NCI-H1694 (cell line): ENCODE data around the gene MYH3.

Source experiments
- DNase-seq: peaks from one replicate; lab custom pipeline; 2025; lab: John Stamatoyannopoulos, UW

The MYH3 gene

DNA sequence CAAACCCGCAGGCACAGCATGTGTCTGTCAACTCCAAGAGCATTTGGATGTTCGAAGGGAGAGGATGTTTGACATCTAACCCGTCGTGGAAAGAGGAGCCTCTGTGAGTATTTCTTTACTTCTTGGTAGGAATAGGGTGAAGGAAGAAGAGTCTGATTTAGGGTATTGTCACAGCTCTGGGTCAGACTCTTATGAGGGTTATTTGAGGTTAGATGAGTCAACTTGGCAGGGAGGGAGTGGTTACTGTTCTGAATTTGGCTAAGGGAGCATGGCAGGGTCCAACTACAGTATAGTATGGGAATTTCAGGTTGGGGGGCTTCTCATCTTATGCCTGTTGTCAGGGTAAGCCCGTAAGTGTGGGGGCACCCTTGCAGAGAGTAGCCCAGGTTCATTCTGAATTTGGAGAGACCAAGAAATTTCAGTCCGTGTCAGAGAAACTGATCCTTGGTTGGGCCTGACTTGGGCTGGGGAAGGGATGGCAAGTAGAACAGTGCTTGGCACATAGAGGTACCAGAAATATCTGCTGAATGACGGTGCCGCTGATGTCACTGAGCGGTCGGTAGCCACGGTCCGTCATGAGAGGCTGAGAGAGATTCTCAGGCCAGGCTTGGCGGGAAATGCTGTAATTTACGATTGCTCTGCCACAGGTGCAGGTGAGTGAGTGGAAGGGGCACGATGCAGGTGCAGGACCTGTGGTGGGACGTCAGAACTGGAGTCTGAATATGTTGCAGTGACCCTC is 43.2 kb downstream of the MYH3 start:
- no peak for DNase-seq

DNA sequence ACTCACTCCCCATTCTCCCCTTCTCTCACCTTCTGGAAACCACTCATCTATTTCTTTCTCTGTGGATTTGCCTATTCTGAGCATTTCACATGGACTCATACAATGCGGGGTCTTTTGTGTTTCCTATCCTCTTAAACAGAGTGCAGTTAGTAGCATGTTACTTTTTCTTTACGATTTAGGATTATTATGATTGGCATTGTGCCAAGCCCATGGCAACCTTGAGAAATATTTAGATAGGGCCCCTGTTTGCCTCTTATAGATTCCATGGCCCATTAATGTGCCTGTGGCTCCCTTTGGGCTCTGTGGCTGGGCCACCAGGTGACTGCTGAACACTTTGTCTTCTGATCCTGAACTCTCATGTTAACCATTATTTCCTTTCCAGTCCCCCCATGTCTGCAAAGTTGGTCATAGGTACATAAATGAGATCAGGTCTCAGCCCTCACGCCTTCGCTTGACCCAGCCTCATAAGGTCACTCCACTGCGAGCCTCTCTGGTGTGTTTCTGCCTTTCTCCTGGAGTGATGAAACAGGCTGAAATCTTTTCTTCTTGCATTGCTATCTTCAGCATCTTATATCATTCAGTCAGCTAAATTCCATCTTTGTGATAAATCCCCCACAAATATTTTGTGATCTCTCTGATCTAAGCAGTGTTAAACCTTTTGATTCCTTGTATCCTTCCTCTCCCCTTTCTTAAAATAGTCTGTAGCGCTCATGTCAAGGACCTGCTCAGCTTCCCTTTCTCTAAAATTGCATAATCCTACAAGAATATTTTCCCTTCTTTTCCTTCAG is 44.0 kb downstream of the MYH3 start:
- no peak for DNase-seq

DNA sequence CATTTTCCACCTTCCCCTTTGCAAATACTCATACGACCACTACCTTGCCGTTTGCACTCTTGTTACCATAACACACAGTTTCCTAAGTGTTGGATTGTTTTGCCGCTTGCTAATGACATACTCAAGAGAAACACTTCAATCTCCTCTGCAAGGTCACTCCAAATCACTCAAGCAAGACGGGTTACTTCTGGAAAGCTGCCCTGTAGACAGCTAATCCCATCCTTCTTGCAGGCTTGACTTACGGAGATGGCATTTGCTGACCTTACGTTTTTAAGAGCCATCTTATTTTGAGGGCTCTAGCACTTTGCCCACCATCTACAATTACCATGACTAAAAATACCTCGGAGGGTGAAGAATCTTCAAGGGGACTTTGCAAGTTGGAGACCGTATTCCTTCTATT is 46.2 kb downstream of the MYH3 start:
- no peak for DNase-seq

GRCh38 chr17:10608244-10608643 is 48.9 kb downstream of the MYH3 start:
- DNase-seq, result no peak

DNA sequence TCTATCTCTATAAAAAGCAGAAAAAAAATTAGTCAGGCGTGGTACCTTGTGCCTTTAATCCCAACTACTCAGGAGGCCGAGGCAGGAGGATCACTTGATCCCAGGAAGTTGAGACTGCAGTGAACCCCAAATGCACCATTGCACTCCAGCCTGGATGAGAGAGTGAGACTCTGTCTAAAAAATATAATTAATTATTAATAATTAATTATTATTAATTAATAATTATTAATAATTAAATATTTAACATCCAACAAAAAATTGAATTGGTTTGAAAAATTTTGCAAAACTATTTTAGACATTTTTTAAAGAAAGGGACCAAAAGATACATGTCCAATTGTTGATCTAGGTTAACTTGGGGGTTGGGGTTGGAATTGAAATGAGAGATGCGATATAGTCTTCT is 51.0 kb downstream of the MYH3 start:
- no peak for DNase-seq

DNA sequence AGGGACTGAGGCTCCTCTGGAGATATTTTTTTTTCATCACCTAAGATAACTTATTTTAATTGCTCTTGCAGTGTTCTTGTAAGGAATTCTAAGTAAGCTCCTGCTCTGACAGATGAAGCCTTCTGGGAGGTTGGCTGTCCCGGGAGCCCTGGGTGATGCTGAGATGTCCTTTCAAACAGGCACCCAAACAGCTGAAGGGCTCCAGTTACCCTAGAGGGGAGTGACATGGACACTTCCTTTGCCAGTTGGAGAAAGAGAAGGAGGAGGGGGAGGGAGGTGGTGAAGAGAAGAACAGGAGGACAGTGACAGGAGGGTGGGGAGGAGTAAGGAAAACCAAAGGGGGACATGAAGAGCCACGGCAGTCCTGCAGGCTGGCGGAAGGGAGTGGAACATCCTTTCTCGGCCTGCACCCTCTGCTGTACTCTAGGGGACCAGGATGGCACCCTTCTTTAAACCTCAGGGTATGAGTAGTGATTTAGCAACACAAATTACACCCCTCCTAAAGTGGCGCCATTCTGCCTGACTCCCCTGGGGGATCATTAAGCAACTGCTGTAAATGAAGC is 51.8 kb downstream of the MYH3 start:
- DNase-seq, result no peak

DNA sequence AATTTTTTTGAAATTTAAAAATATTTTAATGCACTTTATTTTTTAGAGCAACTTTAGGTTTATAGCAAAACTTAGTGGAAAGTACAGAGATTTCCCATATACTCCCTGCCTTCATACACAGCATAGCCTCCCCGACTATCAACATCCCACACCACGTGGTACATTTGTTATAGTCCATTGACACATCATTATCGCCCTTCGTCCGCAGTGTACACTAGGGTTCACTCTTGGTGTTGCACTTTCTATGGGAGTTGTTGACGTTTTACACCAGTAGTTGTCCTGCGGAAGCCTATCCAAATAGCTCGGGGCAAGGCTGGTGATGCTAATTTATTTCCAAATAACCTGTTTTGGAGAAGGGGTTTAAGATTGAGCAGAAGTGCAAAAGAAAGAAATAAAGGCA is 52.6 kb downstream of the MYH3 start:
- DNase-seq, result no peak

DNA sequence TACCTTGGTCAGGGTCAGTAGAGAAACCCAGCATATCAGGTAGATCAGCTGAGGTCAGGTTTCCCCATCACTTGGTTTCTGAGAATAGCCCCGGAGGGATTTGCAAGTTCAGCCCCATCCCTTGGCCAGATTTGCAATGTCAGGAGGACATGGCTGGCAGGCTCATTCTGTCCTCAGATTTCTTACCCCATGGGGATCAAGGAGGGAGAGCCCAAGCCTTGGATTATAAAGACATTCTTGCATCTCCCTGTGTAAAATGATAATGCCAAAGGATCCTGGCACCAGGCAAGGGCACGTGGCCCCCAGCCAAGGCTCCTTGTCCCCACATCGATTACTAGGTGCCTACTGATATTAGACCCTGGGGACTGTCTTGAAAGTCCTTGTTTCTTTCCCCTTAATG is 53.2 kb downstream of the MYH3 start:
- no peak for DNase-seq

DNA sequence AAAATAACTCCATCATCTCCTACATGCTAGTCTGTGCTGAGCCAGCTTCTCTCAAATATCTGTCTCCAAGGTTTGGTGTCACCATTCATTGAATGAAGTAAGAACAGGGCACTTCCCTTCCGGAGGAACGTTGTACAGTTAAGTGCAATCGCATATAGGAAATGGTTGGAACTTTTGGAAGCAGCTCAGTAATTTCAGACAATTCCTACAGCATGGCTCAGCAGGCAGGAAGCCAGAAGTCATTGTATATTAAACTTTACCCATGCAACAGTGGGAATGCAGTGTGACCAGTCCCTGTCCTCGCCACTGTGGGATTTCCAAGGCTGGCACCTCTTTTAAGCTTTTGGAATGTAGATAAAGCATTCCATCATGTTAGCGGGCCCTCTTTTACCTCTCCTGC is 56.5 kb downstream of the MYH3 start:
- no peak for DNase-seq

GRCh38 chr17:10598621-10599020 is 58.5 kb downstream of the MYH3 start:
- no peak for DNase-seq

DNA sequence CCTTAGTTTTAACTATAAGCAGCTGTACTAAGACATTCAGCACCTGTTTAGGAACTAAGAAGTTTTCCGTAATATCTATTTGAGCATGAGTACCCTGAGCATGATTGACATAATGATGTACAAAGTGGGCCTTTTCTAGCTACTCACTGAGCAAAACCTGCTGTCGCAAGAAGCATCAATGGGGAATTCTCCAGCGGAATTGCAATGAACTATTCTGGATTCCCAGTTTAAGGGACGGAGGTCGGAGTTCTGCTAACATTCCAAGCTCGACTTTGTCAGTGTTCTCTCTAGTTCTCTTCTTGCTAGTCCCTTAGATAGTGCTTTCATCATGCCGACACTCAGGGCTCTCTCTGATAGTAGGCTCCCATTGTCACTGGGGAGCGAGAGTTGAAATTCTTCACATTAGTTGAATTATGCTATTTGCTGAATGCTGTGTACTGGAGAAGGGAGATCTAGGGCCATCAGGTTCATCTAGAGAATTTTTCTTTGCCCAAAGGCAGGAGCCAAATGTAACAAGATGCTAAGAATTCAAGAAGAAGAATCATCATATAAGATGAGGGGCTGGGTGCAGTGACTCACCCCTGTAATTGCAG is 67.5 kb downstream of the MYH3 start:
- DNase-seq, result no peak

DNA sequence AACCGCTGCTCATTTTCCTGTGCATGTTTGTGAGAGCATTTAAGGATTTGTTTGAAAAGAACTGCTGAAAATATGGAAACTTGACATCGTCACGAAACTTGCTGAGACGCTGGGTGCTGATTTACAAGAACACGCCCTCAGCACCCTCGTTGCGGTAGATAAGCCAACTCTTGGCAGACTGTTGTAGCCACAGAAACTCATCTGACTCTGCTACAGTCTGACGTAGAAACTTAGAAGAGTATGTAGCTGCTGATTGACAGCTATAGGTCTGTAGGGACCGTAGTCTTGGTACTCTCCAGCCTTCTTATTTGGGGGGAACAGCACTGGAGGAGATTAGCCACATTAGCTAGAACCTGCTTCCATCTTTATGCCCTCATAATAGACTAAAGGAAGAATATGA is 71.6 kb downstream of the MYH3 start:
- DNase-seq, result no peak

- no peak for DNase-seq
These were observed 73.3 kb downstream of the MYH3 start for GRCh38 chr17:10583834-10584233.

- DNase-seq, result no peak
These were observed 77.8 kb downstream of the MYH3 start for GRCh38 chr17:10579270-10579669.
